Measurements from ENCODE around the gene SPG11. TPM values are rescaled to one million over a fixed set of nuclear protein-coding genes. Genes with fewer than 3 reads are reported as not detected.

Gene SPG11
- total and polyA plus RNA-seq, 2 of the 13 experiments (the other 11 are each of a cell fraction or from before 2014, with no cell fraction given), result 31.5 to 40.7 TPM

DNA sequence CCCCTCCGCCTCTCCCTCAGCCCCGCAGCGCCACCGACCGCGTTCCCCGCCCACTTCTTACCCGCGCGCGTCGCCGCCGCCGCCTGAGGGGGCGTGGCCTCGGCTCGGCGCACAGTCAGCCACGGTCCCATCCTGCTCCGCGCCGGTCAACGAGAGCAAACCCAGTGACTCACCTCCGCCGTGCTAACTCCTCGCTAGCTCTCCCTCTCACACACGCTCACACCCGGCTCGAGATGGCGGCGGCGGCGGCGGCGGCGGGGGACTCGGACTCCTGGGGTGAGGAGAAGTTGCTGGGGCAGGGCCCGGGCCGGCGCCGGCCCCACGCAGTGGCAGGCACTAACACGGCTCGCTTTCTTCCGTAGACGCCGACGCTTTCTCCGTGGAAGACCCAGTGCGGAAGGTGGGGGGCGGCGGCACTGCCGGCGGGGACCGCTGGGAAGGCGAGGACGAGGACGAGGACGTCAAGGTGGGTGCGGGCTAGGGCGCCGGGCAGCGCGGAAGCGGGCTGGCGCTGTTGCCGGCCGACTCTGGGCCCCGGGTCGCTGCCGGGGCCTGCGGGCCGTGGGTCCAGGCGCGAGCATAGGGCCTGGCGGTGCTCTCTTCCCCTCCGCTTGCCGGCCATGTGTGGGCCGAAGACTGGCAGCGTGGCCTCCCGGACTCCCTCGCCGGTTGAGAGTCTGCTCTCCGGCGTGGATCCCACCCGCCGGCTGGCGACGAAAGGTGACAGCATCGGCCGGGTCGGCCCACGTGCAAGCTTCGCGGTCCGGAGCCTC is 126.3 kb downstream of the SPG11 start, which contains the start of gene EIF3J (continued):
- peak; percentile 72 for TF ChIP-seq ZNF18 (CRISPR knock-in tag; IDR thresholded peaks at IDR 0.05; ENCODE audit: insufficient replicate concordance)
- TF ChIP-seq, protein P1, sequence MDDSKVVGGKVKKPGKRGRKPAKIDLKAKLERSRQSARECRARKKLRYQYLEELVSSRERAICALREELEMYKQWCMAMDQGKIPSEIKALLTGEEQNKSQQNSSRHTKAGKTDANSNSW (CRISPR knock-in tag; IDR thresholded peaks at IDR 0.05; ENCODE audit: borderline replicate concordance), result no peak
- TF ChIP-seq, protein P2, sequence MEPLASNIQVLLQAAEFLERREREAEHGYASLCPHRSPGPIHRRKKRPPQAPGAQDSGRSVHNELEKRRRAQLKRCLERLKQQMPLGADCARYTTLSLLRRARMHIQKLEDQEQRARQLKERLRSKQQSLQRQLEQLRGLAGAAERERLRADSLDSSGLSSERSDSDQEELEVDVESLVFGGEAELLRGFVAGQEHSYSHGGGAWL (CRISPR knock-in tag; IDR thresholded peaks at IDR 0.05), result peak; percentile 59
- TF ChIP-seq GMEB1 (CRISPR knock-in tag; IDR thresholded peaks at IDR 0.05; ENCODE audit: borderline replicate concordance), result peak; percentile 76
- no peak for TF ChIP-seq ZNF781 (CRISPR knock-in tag; IDR thresholded peaks at IDR 0.05; ENCODE audit: borderline replicate concordance, not compliant biosample characterization)
- no peak for TF ChIP-seq KDM3A (CRISPR knock-in tag; IDR thresholded peaks at IDR 0.05; ENCODE audit: low read depth)
- peak; percentile 16 for TF ChIP-seq CBFB (CRISPR knock-in tag; IDR thresholded peaks at IDR 0.05)
- TF ChIP-seq PHF20 (CRISPR knock-in tag; IDR thresholded peaks at IDR 0.05), result peak; percentile 39
- no peak for TF ChIP-seq ZNF24 (IDR thresholded peaks at IDR 0.05)
- TF ChIP-seq STAG1 (CRISPR knock-in tag; IDR thresholded peaks at IDR 0.05), result no peak
- TF ChIP-seq ZFP37 (CRISPR knock-in tag; IDR thresholded peaks at IDR 0.05; ENCODE audit: borderline replicate concordance), result no peak
- no peak for TF ChIP-seq SMARCE1 (IDR thresholded peaks at IDR 0.05; ENCODE audit: borderline replicate concordance)
- TF ChIP-seq, protein P3, sequence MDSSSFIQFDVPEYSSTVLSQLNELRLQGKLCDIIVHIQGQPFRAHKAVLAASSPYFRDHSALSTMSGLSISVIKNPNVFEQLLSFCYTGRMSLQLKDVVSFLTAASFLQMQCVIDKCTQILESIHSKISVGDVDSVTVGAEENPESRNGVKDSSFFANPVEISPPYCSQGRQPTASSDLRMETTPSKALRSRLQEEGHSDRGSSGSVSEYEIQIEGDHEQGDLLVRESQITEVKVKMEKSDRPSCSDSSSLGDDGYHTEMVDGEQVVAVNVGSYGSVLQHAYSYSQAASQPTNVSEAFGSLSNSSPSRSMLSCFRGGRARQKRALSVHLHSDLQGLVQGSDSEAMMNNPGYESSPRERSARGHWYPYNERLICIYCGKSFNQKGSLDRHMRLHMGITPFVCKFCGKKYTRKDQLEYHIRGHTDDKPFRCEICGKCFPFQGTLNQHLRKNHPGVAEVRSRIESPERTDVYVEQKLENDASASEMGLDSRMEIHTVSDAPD (CRISPR knock-in tag; IDR thresholded peaks at IDR 0.05), result 0 out of 2 replicates have a peak, but pooled peaks have one; percentile 16
- TF ChIP-seq JUND (CRISPR knock-in tag; IDR thresholded peaks at IDR 0.05), result peak; percentile 86
- TF ChIP-seq ZNF674 (CRISPR knock-in tag; IDR thresholded peaks at IDR 0.05; ENCODE audit: low read depth), result peak; percentile 78; the same call in 1 of the 2 replicates
- no peak for TF ChIP-seq NFYB (CRISPR knock-in tag; IDR thresholded peaks at IDR 0.05)
- TF ChIP-seq TCF7L2 (IDR thresholded peaks at IDR 0.05; ENCODE audit: low read depth, low read length), result no peak
- TF ChIP-seq NR3C1 (CRISPR knock-in tag; IDR thresholded peaks at IDR 0.05), result no peak
- TF ChIP-seq SALL2 (CRISPR knock-in tag; IDR thresholded peaks at IDR 0.05), result peak; percentile 82
- no peak for TF ChIP-seq ZBTB46 (CRISPR knock-in tag; IDR thresholded peaks at IDR 0.05; ENCODE audit: borderline replicate concordance)
- TF ChIP-seq ZNF329 (CRISPR knock-in tag; IDR thresholded peaks at IDR 0.05; ENCODE audit: low read depth), result no peak
- peak; percentile 36; the same call in 1 of the 2 replicates for TF ChIP-seq FOXC1 (CRISPR knock-in tag; IDR thresholded peaks at IDR 0.05; ENCODE audit: borderline replicate concordance)
- TF ChIP-seq ZFP36 (IDR thresholded peaks at IDR 0.05; ENCODE audit: borderline replicate concordance, low read depth, low read length, partially characterized antibody), result no peak
